Medulla oblongata (tissue), 1 donor: Measurements from ENCODE around the gene ATP5F1B.

Experiments used
- DNase-seq: peaks from one replicate; pipeline ENCODE4 v3.0.0-alpha.2; 2015; ENCODE audit errors: extremely low spot score

Gene ATP5F1B

GRCh38 chr12:56622535-56622934 is 23.2 kb downstream of the ATP5F1B start:
- no peak for DNase-seq

GRCh38 chr12:56616925-56617324 is 28.9 kb downstream of the ATP5F1B start:
- DNase-seq: no peak

GRCh38 chr12:56616244-56616643 is 29.5 kb downstream of the ATP5F1B start:
- no peak for DNase-seq

- DNase-seq: no peak
Observed at GRCh38 chr12:56614627-56615026, 31.2 kb downstream of the ATP5F1B start.

- no peak for DNase-seq
Observed at GRCh38 chr12:56604355-56604754, 41.4 kb downstream of the ATP5F1B start.

- DNase-seq: no peak
Observed at GRCh38 chr12:56602239-56602638, 43.5 kb downstream of the ATP5F1B start.

GRCh38 chr12:56601503-56601902 is 44.3 kb downstream of the ATP5F1B start:
- DNase-seq: no peak

GRCh38 chr12:56600753-56601152 is 45.0 kb downstream of the ATP5F1B start:
- DNase-seq: no peak

- DNase-seq: no peak
Observed at GRCh38 chr12:56599797-56600196, 46.0 kb downstream of the ATP5F1B start.

GRCh38 chr12:56599041-56599440 is 46.7 kb downstream of the ATP5F1B start:
- DNase-seq: no peak

- no peak for DNase-seq
Observed at GRCh38 chr12:56596815-56597214, 49.0 kb downstream of the ATP5F1B start.

GRCh38 chr12:56593909-56594621 is 51.7 kb downstream of the ATP5F1B start:
- DNase-seq: peak; percentile 62

GRCh38 chr12:56591961-56592360 is 53.8 kb downstream of the ATP5F1B start:
- peak; percentile 33 for DNase-seq

- DNase-seq: no peak
Observed at GRCh38 chr12:56591126-56591525, 54.7 kb downstream of the ATP5F1B start.

GRCh38 chr12:56590237-56590830 is 55.5 kb downstream of the ATP5F1B start:
- no peak for DNase-seq

GRCh38 chr12:56589783-56590182 is 56.0 kb downstream of the ATP5F1B start:
- DNase-seq: no peak
